IPS-18c (cell line): ENCODE results near the gene BRCA1.
"Not testable (repeated sequence)": the region's sequence is repeated elsewhere in the genome, so short reads cannot be mapped to it uniquely, and the experiment has no call there.

ENCODE experiments used
- H3K4me3 ChIP-seq: 2 replicates; pipeline ENCODE4 v1.7.0; 2013; ENCODE audit warnings: low read depth, mild to moderate bottlenecking, low read length, moderate library complexity; ENCODE audit not compliant: insufficient read depth
- H3K9me3 ChIP-seq: one replicate; pipeline ENCODE4 v1.6.1; 2013; ENCODE audit warnings: mild to moderate bottlenecking, low read length, moderate library complexity; ENCODE audit not compliant: control insufficient read depth, insufficient read depth

The BRCA1 gene

GRCh38 chr17:43140396-43141332 lies 15.5 kb upstream of the BRCA1 start:
- no peak overlapping the region for H3K4me3 ChIP-seq

GRCh38 chr17:43138531-43138930 lies 13.4 kb upstream of the BRCA1 start:
- not testable (repeated sequence) for H3K4me3 ChIP-seq, H3K9me3 ChIP-seq

More at GRCh38 chr17:43140396-43141332, 15.5 kb upstream of the BRCA1 start:
- no peaks in the 10 kb centered on the region for H3K9me3 ChIP-seq

- H3K4me3 ChIP-seq, H3K9me3 ChIP-seq: not testable (repeated sequence)
Observed at GRCh38 chr17:43136574-43136973, 11.4 kb upstream of the BRCA1 start.

GRCh38 chr17:43135454-43135819 lies 10.3 kb upstream of the BRCA1 start:
- Histone ChIP-seq H3K4me3 (no peak overlapping the region), H3K9me3 (no peaks in the 10 kb centered on the region)

- Histone ChIP-seq H3K9me3 (no peaks in the 10 kb centered on the region), H3K4me3 (no peak overlapping the region)
Observed at GRCh38 chr17:43134774-43135453, 9.8 kb upstream of the BRCA1 start.

GRCh38 chr17:43133439-43133838 lies 8.3 kb upstream of the BRCA1 start:
- H3K4me3 ChIP-seq, H3K9me3 ChIP-seq: not testable (repeated sequence)

GRCh38 chr17:43132117-43132516 lies 7.0 kb upstream of the BRCA1 start:
- Histone ChIP-seq H3K4me3 (no peak overlapping the region), H3K9me3 (no peaks in the 10 kb centered on the region)

- H3K9me3 ChIP-seq: no peaks in the 10 kb centered on the region
- no peak overlapping the region for H3K4me3 ChIP-seq
Observed at GRCh38 chr17:43129671-43130010, 4.5 kb upstream of the BRCA1 start.

GRCh38 chr17:43127333-43127876 lies 2.2 kb upstream of the BRCA1 start:
- peak overlapping the region; percentile 83; the same call in 1 of the 2 replicates for H3K4me3 ChIP-seq
- not testable (repeated sequence) for H3K9me3 ChIP-seq

- peaks cover 2% of the 10 kb centered on the region for H3K9me3 ChIP-seq
- peak overlapping the region; percentile 83; the same call in 1 of the 2 replicates for H3K4me3 ChIP-seq
Observed at GRCh38 chr17:43126911-43127290, 1.7 kb upstream of the BRCA1 start.

GRCh38 chr17:43125967-43126910 lies 1.1 kb upstream of the BRCA1 start:
- peaks cover 2% of the 10 kb centered on the region for H3K9me3 ChIP-seq

GRCh38 chr17:43118679-43119615 lies 6.2 kb downstream of the BRCA1 start:
- peaks cover 2% of the 10 kb centered on the region for H3K9me3 ChIP-seq
- no peak overlapping the region for H3K4me3 ChIP-seq

More at GRCh38 chr17:43125967-43126910, 1.1 kb upstream of the BRCA1 start:
- peak overlapping the region; percentile 83 for H3K4me3 ChIP-seq

- H3K4me3 ChIP-seq: no peak overlapping the region
- no peaks in the 10 kb centered on the region for H3K9me3 ChIP-seq
Observed at GRCh38 chr17:43114151-43114552, 11.0 kb downstream of the BRCA1 start.

GRCh38 chr17:43106552-43106951 lies 18.6 kb downstream of the BRCA1 start:
- peaks cover 2% of the 10 kb centered on the region for H3K9me3 ChIP-seq
- no peak overlapping the region for H3K4me3 ChIP-seq

- no peak overlapping the region for H3K4me3 ChIP-seq
- peaks cover 2% of the 10 kb centered on the region for H3K9me3 ChIP-seq
Observed at GRCh38 chr17:43105146-43105545, 20.0 kb downstream of the BRCA1 start.

- Histone ChIP-seq H3K9me3 (peaks cover 2% of the 10 kb centered on the region), H3K4me3 (no peak overlapping the region)
Observed at GRCh38 chr17:43104665-43105064, 20.5 kb downstream of the BRCA1 start.
